HL-60 (cell line): Measurements from ENCODE around the gene NBAS.

Source experiments
- DNase-seq, 2 experiments: peaks; one replicate each; pipeline ENCODE4 v3.0.0-alpha.2; 2010 to 2020; ENCODE audit warnings: low read depth in 1 of 2, low spot score in 1 of 2
- H3K27ac ChIP-seq: fragments of 250-450 bp; sonication (Bioruptor Pico); replicated peaks from 2 replicates; pipeline ENCODE4 v1.5.1; 2020; ENCODE audit warnings: mild to moderate bottlenecking, moderate library complexity
- H3K27me3 ChIP-seq: fragments of 250-450 bp; sonication (Bioruptor Pico); 2 replicates; pipeline ENCODE4 v1.5.1; 2021; ENCODE audit warnings: mild to moderate bottlenecking, moderate library complexity; ENCODE audit not compliant: insufficient read depth, poor library complexity, severe bottlenecking
- H3K4me3 ChIP-seq: replicated peaks from 2 replicates; pipeline ENCODE4 v1.5.1; 2011; ENCODE audit warnings: mild to moderate bottlenecking, control low read depth, low read length; ENCODE audit not compliant: insufficient read depth
- CTCF ChIP-seq: IDR thresholded peaks from one replicate; pipeline ENCODE4 v1.5.1; 2011; ENCODE audit warnings: low read length, control low read depth, inconsistent platforms; ENCODE audit not compliant: insufficient read depth
- GABPA ChIP-seq: IDR thresholded peaks from 2 replicates; pipeline ENCODE4 v1.6.1; 2012; ENCODE audit warnings: low read depth
- POLR2AphosphoS5 ChIP-seq: IDR thresholded peaks from 2 replicates; pipeline ENCODE4 v1.6.1; 2012; ENCODE audit warnings: low read depth
- REST ChIP-seq: IDR thresholded peaks from 2 replicates; pipeline ENCODE4 v1.6.1; 2012; ENCODE audit warnings: low read depth; ENCODE audit not compliant: insufficient replicate concordance
- SPI1 ChIP-seq: IDR thresholded peaks from 2 replicates; pipeline ENCODE4 v1.6.1; 2012; ENCODE audit warnings: low read depth, mild to moderate bottlenecking, borderline replicate concordance

NBAS gene

DNA sequence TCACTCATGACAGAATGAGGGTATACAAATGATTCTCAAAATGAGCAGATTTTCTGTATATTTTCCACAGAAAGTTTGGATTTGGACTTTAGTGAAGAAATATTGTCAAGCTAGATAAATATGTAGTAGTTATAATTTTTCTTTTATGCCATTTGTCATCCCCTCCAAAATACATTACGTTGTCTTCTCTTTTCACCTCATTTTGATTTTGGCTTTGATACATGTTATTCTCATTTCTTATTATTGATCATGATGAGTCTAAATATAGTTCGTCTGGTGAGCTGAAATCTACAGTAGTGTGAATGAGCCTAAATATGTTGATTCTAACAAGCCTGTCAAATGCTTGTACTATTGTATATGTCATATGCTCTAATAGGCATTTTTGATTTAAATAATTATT, 42.8 kb upstream of the NBAS start:
- TF ChIP-seq REST (no peak), GABPA (no peak), CTCF (no peak), POLR2AphosphoS5 (no peak), SPI1 (no peak)
- H3K4me3 ChIP-seq, result no peak overlapping the region
- H3K27me3 ChIP-seq, result no peaks in the 10 kb centered on the region
- no peak overlapping the region for H3K27ac ChIP-seq
- DNase-seq, result no peak

- H3K27ac ChIP-seq, result no peak overlapping the region
- no peak overlapping the region for H3K4me3 ChIP-seq
- DNase-seq, result no peak
Observed at GRCh38 chr2:15603044-15603765, 42.1 kb upstream of the NBAS start.

More at GRCh38 chr2:15603044-15603765, 42.1 kb upstream of the NBAS start:
- TF ChIP-seq POLR2AphosphoS5 (no peak), GABPA (no peak), CTCF (no peak), SPI1 (no peak), REST (no peak)
- no peaks in the 10 kb centered on the region for H3K27me3 ChIP-seq
